ENCODE measurements around the gene CYB561D2.

DNA sequence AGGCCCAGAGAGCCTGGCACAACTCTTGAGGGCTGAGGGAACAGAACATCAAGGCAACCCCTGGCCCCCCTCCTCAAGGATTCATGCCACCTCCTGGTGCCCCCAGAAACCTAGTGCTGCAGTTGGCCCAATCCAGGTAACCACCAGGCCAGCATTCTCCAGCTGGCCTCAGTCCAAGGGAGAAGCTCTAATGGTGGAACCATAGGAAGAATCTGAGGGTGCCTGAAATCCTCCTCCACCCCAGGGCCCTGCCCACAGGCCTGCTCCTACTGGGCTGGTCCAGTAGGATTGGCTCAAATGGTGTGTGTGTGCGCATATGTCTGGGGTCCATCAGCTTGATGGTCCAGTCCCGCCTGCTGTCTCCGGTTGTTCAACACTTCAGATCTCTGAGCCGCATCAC, 35.8 kb upstream of the CYB561D2 start:
- TF ChIP-seq, protein P1, sequence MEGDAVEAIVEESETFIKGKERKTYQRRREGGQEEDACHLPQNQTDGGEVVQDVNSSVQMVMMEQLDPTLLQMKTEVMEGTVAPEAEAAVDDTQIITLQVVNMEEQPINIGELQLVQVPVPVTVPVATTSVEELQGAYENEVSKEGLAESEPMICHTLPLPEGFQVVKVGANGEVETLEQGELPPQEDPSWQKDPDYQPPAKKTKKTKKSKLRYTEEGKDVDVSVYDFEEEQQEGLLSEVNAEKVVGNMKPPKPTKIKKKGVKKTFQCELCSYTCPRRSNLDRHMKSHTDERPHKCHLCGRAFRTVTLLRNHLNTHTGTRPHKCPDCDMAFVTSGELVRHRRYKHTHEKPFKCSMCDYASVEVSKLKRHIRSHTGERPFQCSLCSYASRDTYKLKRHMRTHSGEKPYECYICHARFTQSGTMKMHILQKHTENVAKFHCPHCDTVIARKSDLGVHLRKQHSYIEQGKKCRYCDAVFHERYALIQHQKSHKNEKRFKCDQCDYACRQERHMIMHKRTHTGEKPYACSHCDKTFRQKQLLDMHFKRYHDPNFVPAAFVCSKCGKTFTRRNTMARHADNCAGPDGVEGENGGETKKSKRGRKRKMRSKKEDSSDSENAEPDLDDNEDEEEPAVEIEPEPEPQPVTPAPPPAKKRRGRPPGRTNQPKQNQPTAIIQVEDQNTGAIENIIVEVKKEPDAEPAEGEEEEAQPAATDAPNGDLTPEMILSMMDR (IDR thresholded peaks at IDR 0.05), result no peak
- TF ChIP-seq POLR2AphosphoS5 (IDR thresholded peaks at IDR 0.05; ENCODE audit: low read depth, low read length) (no peak; the same call in 1 of the 2 replicates), SIN3A (IDR thresholded peaks at IDR 0.05; ENCODE audit: borderline replicate concordance, insufficient read depth, low read depth, low read length) (no peak)
- TF ChIP-seq, protein P2, sequence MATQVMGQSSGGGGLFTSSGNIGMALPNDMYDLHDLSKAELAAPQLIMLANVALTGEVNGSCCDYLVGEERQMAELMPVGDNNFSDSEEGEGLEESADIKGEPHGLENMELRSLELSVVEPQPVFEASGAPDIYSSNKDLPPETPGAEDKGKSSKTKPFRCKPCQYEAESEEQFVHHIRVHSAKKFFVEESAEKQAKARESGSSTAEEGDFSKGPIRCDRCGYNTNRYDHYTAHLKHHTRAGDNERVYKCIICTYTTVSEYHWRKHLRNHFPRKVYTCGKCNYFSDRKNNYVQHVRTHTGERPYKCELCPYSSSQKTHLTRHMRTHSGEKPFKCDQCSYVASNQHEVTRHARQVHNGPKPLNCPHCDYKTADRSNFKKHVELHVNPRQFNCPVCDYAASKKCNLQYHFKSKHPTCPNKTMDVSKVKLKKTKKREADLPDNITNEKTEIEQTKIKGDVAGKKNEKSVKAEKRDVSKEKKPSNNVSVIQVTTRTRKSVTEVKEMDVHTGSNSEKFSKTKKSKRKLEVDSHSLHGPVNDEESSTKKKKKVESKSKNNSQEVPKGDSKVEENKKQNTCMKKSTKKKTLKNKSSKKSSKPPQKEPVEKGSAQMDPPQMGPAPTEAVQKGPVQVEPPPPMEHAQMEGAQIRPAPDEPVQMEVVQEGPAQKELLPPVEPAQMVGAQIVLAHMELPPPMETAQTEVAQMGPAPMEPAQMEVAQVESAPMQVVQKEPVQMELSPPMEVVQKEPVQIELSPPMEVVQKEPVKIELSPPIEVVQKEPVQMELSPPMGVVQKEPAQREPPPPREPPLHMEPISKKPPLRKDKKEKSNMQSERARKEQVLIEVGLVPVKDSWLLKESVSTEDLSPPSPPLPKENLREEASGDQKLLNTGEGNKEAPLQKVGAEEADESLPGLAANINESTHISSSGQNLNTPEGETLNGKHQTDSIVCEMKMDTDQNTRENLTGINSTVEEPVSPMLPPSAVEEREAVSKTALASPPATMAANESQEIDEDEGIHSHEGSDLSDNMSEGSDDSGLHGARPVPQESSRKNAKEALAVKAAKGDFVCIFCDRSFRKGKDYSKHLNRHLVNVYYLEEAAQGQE (IDR thresholded peaks at IDR 0.05; ENCODE audit: insufficient read depth in 1 of 2, low read depth in 2 of 2, low read length in 1 of 2), result no peak
